Thoracic aorta (tissue), 2 donors: ENCODE data around the gene PXDN. TPM values are rescaled to one million over a fixed set of nuclear protein-coding genes. Genes with fewer than 3 reads are reported as not detected.

Experiments used
- ATAC-seq: fragments of 150-250 bp; one replicate; pipeline ENCODE4 v1.8.0; 2017; ENCODE audit warnings: low read depth; ENCODE audit not compliant: insufficient number of reproducible peaks, low FRiP score
- DNase-seq: peaks from one replicate; pipeline ENCODE4 v3.0.0-alpha.2; 2020; ENCODE audit warnings: low spot score
- H3K27ac ChIP-seq, 2 donors: fragments of 200-600 bp; sonication (generic); 1 replicate in 1 of 2; 2 replicates in 1 of 2; pipeline ENCODE4 v1.5.1; 2016; ENCODE audit warnings: mild to moderate bottlenecking in 2 of 2, moderate library complexity in 2 of 2
- H3K27me3 ChIP-seq: fragments of 200-600 bp; sonication (generic); replicated peaks from 2 replicates; pipeline ENCODE4 v1.6.0; 2016; ENCODE audit warnings: mild to moderate bottlenecking; ENCODE audit not compliant: insufficient read depth
- H3K36me3 ChIP-seq: fragments of 200-600 bp; sonication (generic); one replicate; pipeline ENCODE4 v1.5.1; 2016
- H3K4me1 ChIP-seq, 2 donors: fragments of 200-600 bp; sonication (generic); 1 replicate in 1 of 2; 2 replicates in 1 of 2; pipeline versions ENCODE4 v1.5.1 to v1.6.0; 2016; ENCODE audit warnings: low read depth in 2 of 2, mild to moderate bottlenecking in 1 of 2; ENCODE audit not compliant: control insufficient read depth in 1 of 2
- H3K4me3 ChIP-seq: fragments of 200-600 bp; sonication (generic); 2 replicates; pipeline ENCODE4 v1.5.1; 2016; ENCODE audit warnings: mild to moderate bottlenecking
- H3K9me3 ChIP-seq: fragments of 200-600 bp; sonication (generic); 2 replicates; pipeline ENCODE4 v1.5.1; 2016
- total RNA-seq, 2 donors: library from RNA; depleted of rRNA; stranded (reverse); fragments of >200 nt; gene quantifications; one replicate each; pipeline versions ENCODE4 v1.1.0 to v1.2.3, GENCODE V29; 2016
- TF ChIP-seq, protein P1 (sequence below): fragments of 200-600 bp; sonication (generic); IDR thresholded peaks from one replicate; pipeline ENCODE4 v1.5.1; 2019; ENCODE audit warnings: antibody characterized with exemption

The PXDN gene
- total RNA-seq, 2 donors from 2014 or later = 97.5 to 114 TPM

DNA sequence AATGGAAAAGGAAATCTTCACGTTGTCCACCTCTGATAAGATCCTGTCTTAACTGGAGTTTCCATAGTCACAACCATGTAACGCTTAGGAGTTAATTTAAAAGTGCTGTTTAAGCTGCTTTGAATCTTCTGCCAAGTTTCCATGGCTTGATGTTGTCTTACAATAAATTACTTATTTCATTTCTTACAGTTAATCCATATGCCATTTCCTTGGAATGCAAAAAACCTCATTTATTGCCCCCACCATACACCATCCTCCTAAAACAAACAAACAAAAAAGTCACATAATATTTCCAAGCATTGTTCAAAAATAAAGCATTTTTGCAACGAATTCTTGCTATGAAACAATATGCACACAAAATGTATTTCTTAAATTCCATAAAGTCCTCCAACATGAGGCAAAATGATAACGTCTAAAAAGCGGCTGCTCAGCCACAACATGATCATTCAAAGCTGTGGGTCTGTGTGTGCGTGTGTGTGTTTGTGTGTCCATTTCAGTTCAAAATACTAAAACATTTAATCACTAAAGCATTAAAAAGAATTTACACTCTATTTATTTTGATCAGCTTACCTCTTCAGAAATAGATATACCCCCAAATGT is 46.8 kb upstream of the PXDN start:
- Histone ChIP-seq H3K4me3 (no peak overlapping the region), H3K4me1 (peaks cover 0 to 5% of the 10 kb centered on the region in 2 donors), H3K27me3 (no peaks in the 10 kb centered on the region), H3K27ac (no peak overlapping the region), H3K36me3 (no peaks in the 10 kb centered on the region), H3K9me3 (no peaks in the 10 kb centered on the region)
- DNase-seq = no peak
- TF ChIP-seq, protein P1, sequence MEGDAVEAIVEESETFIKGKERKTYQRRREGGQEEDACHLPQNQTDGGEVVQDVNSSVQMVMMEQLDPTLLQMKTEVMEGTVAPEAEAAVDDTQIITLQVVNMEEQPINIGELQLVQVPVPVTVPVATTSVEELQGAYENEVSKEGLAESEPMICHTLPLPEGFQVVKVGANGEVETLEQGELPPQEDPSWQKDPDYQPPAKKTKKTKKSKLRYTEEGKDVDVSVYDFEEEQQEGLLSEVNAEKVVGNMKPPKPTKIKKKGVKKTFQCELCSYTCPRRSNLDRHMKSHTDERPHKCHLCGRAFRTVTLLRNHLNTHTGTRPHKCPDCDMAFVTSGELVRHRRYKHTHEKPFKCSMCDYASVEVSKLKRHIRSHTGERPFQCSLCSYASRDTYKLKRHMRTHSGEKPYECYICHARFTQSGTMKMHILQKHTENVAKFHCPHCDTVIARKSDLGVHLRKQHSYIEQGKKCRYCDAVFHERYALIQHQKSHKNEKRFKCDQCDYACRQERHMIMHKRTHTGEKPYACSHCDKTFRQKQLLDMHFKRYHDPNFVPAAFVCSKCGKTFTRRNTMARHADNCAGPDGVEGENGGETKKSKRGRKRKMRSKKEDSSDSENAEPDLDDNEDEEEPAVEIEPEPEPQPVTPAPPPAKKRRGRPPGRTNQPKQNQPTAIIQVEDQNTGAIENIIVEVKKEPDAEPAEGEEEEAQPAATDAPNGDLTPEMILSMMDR = no peak
- ATAC-seq = no peak

DNA sequence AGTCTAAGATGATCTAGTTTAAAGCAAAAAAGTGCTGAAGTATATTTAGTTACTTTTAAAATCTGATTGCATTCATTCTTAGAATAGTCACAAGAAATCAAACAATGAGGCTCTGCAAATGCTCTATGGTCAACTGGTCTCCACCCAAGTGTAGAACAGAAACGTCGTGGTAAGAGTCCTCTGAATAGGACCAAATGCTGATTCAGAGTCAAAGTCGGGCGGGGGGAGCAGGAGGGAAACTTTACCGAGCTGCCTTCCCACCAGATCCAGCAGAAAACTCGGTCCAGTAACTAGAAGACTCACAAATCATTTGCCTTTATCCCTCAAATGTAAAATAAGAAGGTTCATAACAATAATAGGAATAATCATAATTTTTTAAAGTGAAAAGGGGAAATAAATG is 46.2 kb upstream of the PXDN start:
- Histone ChIP-seq H3K36me3 (no peaks in the 10 kb centered on the region), H3K4me1 (peaks cover 0 to 5% of the 10 kb centered on the region in 2 donors), H3K9me3 (no peaks in the 10 kb centered on the region), H3K4me3 (no peak overlapping the region), H3K27ac (no peak overlapping the region), H3K27me3 (no peaks in the 10 kb centered on the region)
- ATAC-seq (no peak), DNase-seq (no peak)
- TF ChIP-seq, protein P1 = no peak

DNA sequence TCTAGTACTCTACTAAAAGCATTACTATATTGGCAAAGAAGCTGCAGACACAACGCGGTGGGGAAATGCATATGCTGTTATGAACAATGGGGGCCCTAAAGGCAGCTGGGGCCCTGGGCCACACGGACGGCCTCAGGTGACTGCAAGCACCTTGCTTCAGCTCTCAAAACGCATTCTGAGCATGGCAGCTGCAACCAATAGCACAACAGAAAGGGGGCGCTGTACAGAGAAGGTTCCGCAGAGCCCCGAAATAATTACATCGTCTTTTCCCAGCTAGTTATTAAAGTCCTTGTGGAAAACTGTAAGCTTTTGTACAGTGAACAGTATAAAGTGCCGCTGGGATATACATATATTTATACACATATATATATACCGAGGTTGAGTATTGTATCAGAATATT is 45.3 kb upstream of the PXDN start:
- TF ChIP-seq, protein P1 = no peak
- no peaks in the 10 kb centered on the region for H3K9me3 ChIP-seq
- no peak overlapping the region for H3K27ac ChIP-seq
- H3K4me3 ChIP-seq = no peak overlapping the region
- H3K36me3 ChIP-seq = no peaks in the 10 kb centered on the region
- DNase-seq (no peak), ATAC-seq (no peak)
- H3K4me1 ChIP-seq = peaks cover 0 to 5% of the 10 kb centered on the region in 2 donors
- H3K27me3 ChIP-seq = no peaks in the 10 kb centered on the region

DNA sequence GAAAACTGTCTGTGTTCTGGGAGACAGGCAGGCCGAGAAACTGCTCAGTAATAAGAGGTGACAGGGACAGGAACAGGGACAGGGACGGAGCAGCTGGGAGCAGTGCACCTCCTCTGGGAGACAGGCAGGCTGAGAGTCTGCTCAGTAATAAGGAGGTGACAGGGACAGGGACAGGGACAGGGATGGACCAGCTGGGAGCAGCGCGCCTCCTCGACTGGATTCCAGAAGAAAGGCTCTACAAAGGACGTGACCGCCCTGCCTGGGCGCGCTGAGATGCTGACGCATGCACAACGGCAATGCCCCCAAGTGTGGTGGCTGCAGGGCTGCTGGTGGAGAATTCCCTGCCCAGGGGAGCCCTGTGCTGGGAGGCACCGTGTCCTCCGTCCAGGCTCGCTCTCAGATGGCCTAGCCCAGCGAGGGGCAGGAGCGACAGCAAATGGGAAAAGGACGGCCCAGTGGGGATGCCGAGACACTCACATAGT is 44.2 kb upstream of the PXDN start:
- no peaks in the 10 kb centered on the region for H3K9me3 ChIP-seq
- TF ChIP-seq, protein P1 = no peak
- peaks cover 0 to 5% of the 10 kb centered on the region in 2 donors for H3K4me1 ChIP-seq
- H3K27ac ChIP-seq = no peak overlapping the region
- H3K4me3 ChIP-seq = no peak overlapping the region
- no peak for DNase-seq
- H3K27me3 ChIP-seq = no peaks in the 10 kb centered on the region
- ATAC-seq = no peak
- no peaks in the 10 kb centered on the region for H3K36me3 ChIP-seq

DNA sequence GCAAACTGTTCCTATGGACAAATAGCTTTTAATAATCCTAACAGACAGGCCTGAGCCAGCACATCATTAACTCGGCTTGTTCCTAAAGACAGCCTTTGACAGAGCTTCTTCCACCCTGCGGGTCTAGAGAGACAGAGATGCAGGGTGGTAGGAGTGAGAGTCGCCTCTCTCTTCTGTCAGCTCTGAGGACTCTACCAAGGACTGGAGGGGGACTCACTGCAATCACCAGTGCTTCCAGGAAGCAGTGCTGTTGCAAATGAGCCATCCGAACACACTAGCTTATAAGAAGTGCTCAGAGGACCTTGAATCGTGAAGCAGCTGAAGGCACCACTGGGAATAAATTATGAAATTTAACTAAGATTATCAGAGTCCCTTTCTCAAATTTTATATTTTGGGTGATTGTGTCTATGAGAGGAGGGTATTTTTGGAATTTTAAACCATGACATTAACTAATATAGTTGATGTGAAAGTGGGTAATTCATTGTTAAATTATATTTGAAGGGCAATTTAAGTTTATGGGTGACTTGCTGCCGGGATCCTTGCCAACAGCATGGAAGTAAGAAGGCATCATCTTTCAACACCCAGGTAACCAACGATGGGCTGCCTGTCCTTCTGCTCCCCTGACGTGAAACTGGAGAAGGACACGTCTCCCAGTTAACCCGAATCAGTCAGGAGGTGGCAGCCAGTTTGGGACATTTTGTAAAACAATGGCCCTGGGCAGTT is 43.6 kb upstream of the PXDN start:
- no peak for ATAC-seq
- DNase-seq = no peak
- Histone ChIP-seq H3K9me3 (no peaks in the 10 kb centered on the region), H3K36me3 (no peaks in the 10 kb centered on the region), H3K27ac (no peak overlapping the region), H3K4me3 (no peak overlapping the region), H3K27me3 (no peaks in the 10 kb centered on the region), H3K4me1 (peaks cover 0 to 5% of the 10 kb centered on the region in 2 donors)
- TF ChIP-seq, protein P1 = no peak
